Small intestine (tissue), 7 donors: ENCODE measurements around the gene TJP3. TPM values are rescaled to one million over a fixed set of nuclear protein-coding genes. Genes with fewer than 3 reads are reported as not detected.

Source experiments
- DNase-seq, 2 donors: peaks; one replicate each; pipeline versions ENCODE4 v3.0.0 to v3.0.0-alpha.2; 2013
- FAIRE-seq: peaks from 2 replicates; lab custom pipeline; 2012; peaks lifted over from hg19 to GRCh38; lab: Jason Lieb, UNC
- H3K27ac ChIP-seq, 3 donors: one replicate each; pipeline ENCODE4 v1.5.1; 2013; ENCODE audit warnings: low read length in 2 of 3, mild to moderate bottlenecking in 2 of 3, control low read depth in 1 of 3, inconsistent platforms in 1 of 3, low read depth in 1 of 3, moderate library complexity in 1 of 3
- H3K27me3 ChIP-seq, 3 donors: one replicate each; pipeline ENCODE4 v1.6.1; 2013; ENCODE audit warnings: low read length in 3 of 3, inconsistent platforms in 1 of 3; ENCODE audit not compliant: control insufficient read depth in 3 of 3, insufficient read depth in 3 of 3
- H3K36me3 ChIP-seq, 3 donors: one replicate each; pipeline ENCODE4 v1.6.1; 2013; ENCODE audit warnings: low read length in 3 of 3, inconsistent platforms in 1 of 3, low read depth in 1 of 3, mild to moderate bottlenecking in 1 of 3, moderate library complexity in 1 of 3; ENCODE audit not compliant: control insufficient read depth in 3 of 3, insufficient read depth in 2 of 3
- H3K4me1 ChIP-seq, 3 donors: one replicate each; pipeline ENCODE4 v1.6.1; 2013; ENCODE audit warnings: low read length in 2 of 3, inconsistent platforms in 1 of 3, low read depth in 1 of 3, mild to moderate bottlenecking in 1 of 3, moderate library complexity in 1 of 3; ENCODE audit not compliant: control insufficient read depth in 3 of 3, insufficient read depth in 2 of 3
- H3K4me3 ChIP-seq, 3 donors: one replicate each; pipeline ENCODE4 v1.5.1; 2013; ENCODE audit warnings: low read length in 3 of 3, control low read depth in 1 of 3, inconsistent platforms in 1 of 3, low read depth in 1 of 3, mild to moderate bottlenecking in 1 of 3, moderate library complexity in 1 of 3
- H3K9me3 ChIP-seq, 2 donors: one replicate each; pipeline ENCODE4 v1.6.1; 2013; ENCODE audit warnings: low read depth in 1 of 2, low read length in 1 of 2; ENCODE audit not compliant: control insufficient read depth in 2 of 2, insufficient read depth in 1 of 2
- WGBS, 3 donors: extraction: QIAGEN DNeasy Blood & Tissue Kit; methylation state at CpG; one replicate each; pipeline ENCODE4 v1.1.7; 2013; 5-methylcytosine and 5-hydroxymethylcytosine counted together
- polyA plus RNA-seq, 4 donors: library from polyadenylated mRNA; stranded (reverse) in 3 of 4; unstranded in 1 of 4; fragments of 200-250 nt in 3 of 4; fragments of 120-200 nt in 1 of 4; gene quantifications; one replicate each; pipeline versions ENCODE4 v1.2.1 to v1.2.3, GENCODE V29; 2013
- donor health status: healthy with polysubstance abuse.
- donor health status: control.
- donor health status: control.
- donor health status: Bipolar disorder and iron deficiency.
- donor health status: healthy.

Gene TJP3
- polyA plus RNA-seq, 4 donors, result 74.5 to 385 (median 188) TPM

DNA sequence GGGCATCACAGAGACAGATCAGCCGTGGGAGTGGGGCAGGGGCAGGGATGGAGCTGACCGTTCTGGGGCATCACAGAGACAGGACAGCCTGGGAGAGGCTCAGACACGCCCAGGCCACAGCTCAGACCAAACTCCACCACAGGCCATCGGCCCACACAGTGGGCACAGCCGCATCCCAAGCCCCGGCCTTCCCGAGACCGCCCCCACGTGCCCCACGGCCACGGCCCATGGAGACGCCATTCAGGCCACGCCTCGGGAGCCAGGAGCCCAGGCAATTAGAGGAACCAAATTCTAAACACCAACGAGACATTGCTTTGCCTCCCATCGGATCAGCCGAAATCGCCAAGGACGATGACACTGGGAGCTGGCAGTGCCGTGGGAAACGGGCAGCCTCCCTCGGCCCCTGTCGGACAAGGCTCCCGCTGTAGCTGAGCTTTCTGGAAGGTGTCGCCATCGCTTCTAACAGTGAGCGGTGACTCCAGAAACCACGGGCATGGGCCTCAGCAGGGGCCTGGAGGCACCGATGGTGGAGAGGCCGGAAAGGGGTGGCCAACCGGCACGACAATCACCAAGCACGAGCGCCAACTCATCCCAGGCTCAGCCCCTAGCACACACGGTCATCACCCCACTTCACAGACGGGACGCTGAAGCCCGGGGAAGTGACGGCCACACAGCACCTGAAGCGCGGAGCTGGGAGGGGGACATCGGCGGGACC, 10.4 kb upstream of the TJP3 start:
- Histone ChIP-seq H3K4me3 (no peak overlapping the region), H3K9me3 (no peaks in the 10 kb centered on the region), H3K27me3 (no peaks in the 10 kb centered on the region), H3K36me3 (peaks cover 0 to 26% (median 0%) of the 10 kb centered on the region in 3 donors), H3K27ac (no peak overlapping the region), H3K4me1 (peaks cover 0 to 12% (median 0%) of the 10 kb centered on the region in 3 donors)
- no peak for FAIRE-seq
- no peak for DNase-seq
- 88 to 90% (median 89%) methylated on average over 39 to 43 of the region's 43 CpGs for WGBS, 3 donors

DNA sequence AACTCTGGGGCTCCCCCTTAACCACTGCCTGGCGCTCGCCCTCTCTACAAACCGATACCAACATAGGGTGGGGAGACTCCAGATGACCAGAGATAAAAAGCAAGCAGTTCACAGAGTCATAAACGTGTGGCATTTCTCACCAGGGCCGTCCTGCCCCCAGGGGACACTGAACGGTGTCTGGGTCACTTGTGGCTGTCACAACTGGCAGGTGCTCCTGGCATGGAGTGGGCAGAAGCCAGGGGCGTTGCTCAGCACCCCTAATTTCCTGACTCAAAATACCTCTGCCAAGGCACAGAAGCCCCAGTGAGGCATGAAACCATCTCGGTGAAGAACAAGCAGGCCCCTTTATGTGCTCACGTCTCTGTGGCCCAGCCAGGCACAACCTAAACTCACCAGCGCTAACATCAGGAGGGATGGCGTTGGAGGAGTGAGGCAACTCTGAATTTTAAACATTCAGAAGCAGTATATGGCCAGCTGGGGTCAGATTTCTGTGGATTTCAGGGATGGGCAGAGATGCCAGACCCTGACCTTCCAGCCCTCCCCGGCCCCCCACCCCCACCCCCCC, 9.7 kb upstream of the TJP3 start:
- Histone ChIP-seq H3K4me3 (no peak overlapping the region), H3K27me3 (no peaks in the 10 kb centered on the region), H3K4me1 (peaks cover 0 to 12% (median 0%) of the 10 kb centered on the region in 3 donors), H3K27ac (no peak overlapping the region), H3K36me3 (peaks cover 0 to 20% (median 0%) of the 10 kb centered on the region in 3 donors), H3K9me3 (no peaks in the 10 kb centered on the region)
- FAIRE-seq (no peak), DNase-seq (no peak)
- 46 to 53% (median 49%) methylated on average over 12 of the region's 12 CpGs for WGBS, 3 donors

GRCh38 chr19:3698974-3699740, 9.0 kb upstream of the TJP3 start:
- Histone ChIP-seq H3K27me3 (no peaks in the 10 kb centered on the region), H3K36me3 (peaks cover 0 to 20% (median 0%) of the 10 kb centered on the region in 3 donors), H3K4me3 (peak overlapping the region; percentile 77 to 96 (median 84)), H3K9me3 (no peaks in the 10 kb centered on the region), H3K27ac (peak overlapping the region; percentile 34 to 74 (median 45)), H3K4me1 (peaks cover 0 to 12% (median 0%) of the 10 kb centered on the region in 3 donors)
- no peak for FAIRE-seq
- 7 to 10% (median 8%) methylated on average over 20 to 34 of the region's 34 CpGs for WGBS, 3 donors
- DNase-seq, result peak; percentile 24 to 45

- Histone ChIP-seq H3K4me3 (peak overlapping the region; percentile 77 to 96 (median 84)), H3K9me3 (no peaks in the 10 kb centered on the region), H3K27ac (peak overlapping the region; percentile 34 to 74 (median 45)), H3K36me3 (peaks cover 0 to 17% (median 0%) of the 10 kb centered on the region in 3 donors), H3K27me3 (no peaks in the 10 kb centered on the region), H3K4me1 (peaks cover 0 to 12% (median 0%) of the 10 kb centered on the region in 3 donors)
- FAIRE-seq (no peak), DNase-seq (no peak)
- 1% methylated on average over 28 to 43 of the region's 43 CpGs for WGBS, 3 donors
Measured at GRCh38 chr19:3699741-3700241, 8.4 kb upstream of the TJP3 start.

DNA sequence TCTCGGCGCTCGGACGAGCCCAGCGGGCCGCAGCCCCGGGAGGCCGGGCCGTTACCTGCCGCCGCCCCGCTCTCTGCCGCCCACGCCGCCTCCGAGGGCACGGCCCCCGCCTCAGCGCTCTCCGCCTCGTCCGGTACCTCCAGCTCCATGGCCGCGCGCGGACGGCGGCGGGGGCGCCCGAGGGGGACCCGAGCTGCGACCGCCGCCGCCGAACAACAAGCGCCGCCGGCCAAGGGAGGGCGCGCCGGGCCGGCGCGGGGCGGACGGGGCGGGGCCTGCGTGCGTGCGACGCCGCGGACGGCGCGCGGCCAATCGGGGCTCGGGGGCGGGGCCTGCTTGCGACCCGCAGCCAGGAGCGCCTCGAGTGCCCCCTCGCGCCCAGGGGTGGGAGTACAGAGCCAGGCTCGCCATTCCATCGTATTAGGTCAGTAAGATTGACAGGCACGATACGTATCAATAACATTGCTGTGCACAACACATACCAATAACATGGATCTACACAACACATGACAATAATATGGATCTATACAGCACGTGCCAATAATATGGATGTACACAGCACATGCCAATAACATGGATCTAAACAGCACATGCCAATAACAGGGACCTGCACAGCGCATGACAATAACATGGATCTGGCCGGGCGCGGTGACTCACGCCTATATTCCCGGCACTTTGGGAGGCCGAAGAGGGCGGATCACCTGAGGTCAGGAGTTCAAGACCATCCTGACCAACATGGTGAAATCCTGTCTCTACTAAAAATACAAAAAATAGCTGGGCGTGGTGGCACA, 7.7 kb upstream of the TJP3 start, which contains the start of gene PIP5K1C:
PIP5K1C (minus strand) TSS at position 227 of the 791 bp plus-strand sequence; CDS start at position 149, 78 bp downstream.
- peaks cover 0 to 10% (median 0%) of the 10 kb centered on the region in 3 donors for H3K36me3 ChIP-seq
- FAIRE-seq, result no peak
- peak within 1 kb of the TSS; percentile 34 to 74 (median 45) for H3K27ac ChIP-seq
- H3K4me1 ChIP-seq, result peaks cover 0 to 12% (median 0%) of the 10 kb centered on the region in 3 donors
- 2 to 4% (median 3%) methylated on average over 47 to 82 of the region's 82 CpGs for WGBS, 3 donors
- peak; percentile 86 to 95 for DNase-seq
- H3K27me3 ChIP-seq, result no peaks in the 10 kb centered on the region
- H3K4me3 ChIP-seq, result peak within 1 kb of the TSS; percentile 77 to 96 (median 84)
- H3K9me3 ChIP-seq, result no peaks in the 10 kb centered on the region

DNA sequence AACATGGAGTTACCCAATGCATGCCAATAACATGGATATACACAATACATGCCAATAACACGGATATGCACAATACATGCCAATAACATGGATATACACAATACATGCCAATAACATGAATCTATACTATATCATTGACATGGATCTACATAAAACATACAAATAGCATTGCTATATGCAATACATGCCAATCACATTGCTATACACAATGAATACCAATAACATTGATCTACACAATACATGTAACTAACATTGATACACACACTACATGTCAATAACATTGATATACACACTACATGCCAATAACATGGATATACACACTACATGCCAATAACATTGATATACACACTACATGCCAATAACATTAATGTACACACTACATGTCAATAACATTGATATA, 7.0 kb upstream of the TJP3 start:
- peaks cover 0 to 7% (median 0%) of the 10 kb centered on the region in 3 donors for H3K36me3 ChIP-seq
- H3K27ac ChIP-seq, result no peak overlapping the region
- no peaks in the 10 kb centered on the region for H3K9me3 ChIP-seq
- DNase-seq (no peak), FAIRE-seq (no peak)
- peaks cover 0 to 12% (median 0%) of the 10 kb centered on the region in 3 donors for H3K4me1 ChIP-seq
- H3K4me3 ChIP-seq, result no peak overlapping the region
- H3K27me3 ChIP-seq, result no peaks in the 10 kb centered on the region
- 0 to 15% (median 14%) methylated on average over 1 of the region's 1 CpG for WGBS, 3 donors

GRCh38 chr19:3707868-3708206, 347 bp upstream of the TJP3 start:
- whole genome bisulfite sequencing, 3 donors, result 22 to 70% (median 48%) methylated on average over 12 of the region's 12 CpGs
- peak overlapping the region in 2 of 3 donors; percentile 63 to 71 for H3K4me3 ChIP-seq
- peak overlapping the region; percentile 93 to 96 (median 94) for H3K27ac ChIP-seq
- H3K4me1 ChIP-seq, result peaks cover 0 to 27% (median 6%) of the 10 kb centered on the region in 3 donors
- H3K9me3 ChIP-seq, result no peaks in the 10 kb centered on the region
- H3K27me3 ChIP-seq, result peaks cover 0 to 1% (median 0%) of the 10 kb centered on the region in 3 donors
- no peak for DNase-seq
- no peak for FAIRE-seq
- peaks cover 0 to 9% (median 0%) of the 10 kb centered on the region in 3 donors for H3K36me3 ChIP-seq
